ENCODE data around the gene GAS6.

The GAS6 gene

GRCh38 chr13:113884821-113885220 is 20.9 kb upstream of the GAS6 start:
- DNase-seq: no peak
- Histone ChIP-seq H3K27ac (no peak overlapping the region), H3K27me3 (replicated peaks) (no peaks in the 10 kb centered on the region), H3K36me3 (replicated peaks) (no peaks in the 10 kb centered on the region), H3K4me3 (ENCODE audit: low read depth, low read length) (no peak overlapping the region)
- in situ Hi-C loops (cut with HindIII; ENCODE audit: low pct_ligation_motif_present, low sequenced_read_pairs): no loop called here
- TF ChIP-seq CTCF (IDR thresholded peaks at IDR 0.05; ENCODE audit: low read depth, low read length, missing control alignments): no peak

GRCh38 chr13:113883921-113884804 is 20.3 kb upstream of the GAS6 start:
- Histone ChIP-seq H3K27me3 (replicated peaks) (no peaks in the 10 kb centered on the region), H3K27ac (no peak overlapping the region), H3K36me3 (replicated peaks) (no peaks in the 10 kb centered on the region), H3K4me3 (ENCODE audit: low read depth, low read length) (no peak overlapping the region)
- in situ Hi-C loops (cut with HindIII; ENCODE audit: low pct_ligation_motif_present, low sequenced_read_pairs): no loop called here
- no peak for DNase-seq
- TF ChIP-seq CTCF (IDR thresholded peaks at IDR 0.05; ENCODE audit: low read depth, low read length, missing control alignments): no peak

GRCh38 chr13:113883314-113883811 is 19.5 kb upstream of the GAS6 start:
- no peaks in the 10 kb centered on the region for H3K27me3 ChIP-seq (replicated peaks)
- H3K27ac ChIP-seq: no peak overlapping the region
- no peaks in the 10 kb centered on the region for H3K36me3 ChIP-seq (replicated peaks)
- TF ChIP-seq CTCF (IDR thresholded peaks at IDR 0.05; ENCODE audit: low read depth, low read length, missing control alignments): no peak
- no peak for DNase-seq
- H3K4me3 ChIP-seq (ENCODE audit: low read depth, low read length): no peak overlapping the region
- in situ Hi-C loops (cut with HindIII; ENCODE audit: low pct_ligation_motif_present, low sequenced_read_pairs): no loop called here

GRCh38 chr13:113882716-113883115 is 18.8 kb upstream of the GAS6 start:
- Histone ChIP-seq H3K27ac (no peak overlapping the region), H3K27me3 (replicated peaks) (no peaks in the 10 kb centered on the region), H3K36me3 (replicated peaks) (no peaks in the 10 kb centered on the region), H3K4me3 (ENCODE audit: low read depth, low read length) (no peak overlapping the region)
- in situ Hi-C loops (cut with HindIII; ENCODE audit: low pct_ligation_motif_present, low sequenced_read_pairs): no loop called here
- DNase-seq: no peak
- TF ChIP-seq CTCF (IDR thresholded peaks at IDR 0.05; ENCODE audit: low read depth, low read length, missing control alignments): no peak

- Histone ChIP-seq H3K4me3 (ENCODE audit: low read depth, low read length) (no peak overlapping the region), H3K27ac (no peak overlapping the region), H3K36me3 (replicated peaks) (no peaks in the 10 kb centered on the region), H3K27me3 (replicated peaks) (no peaks in the 10 kb centered on the region)
- in situ Hi-C loops (cut with HindIII; ENCODE audit: low pct_ligation_motif_present, low sequenced_read_pairs): no loop called here
- DNase-seq: no peak
- no peak for TF ChIP-seq CTCF (IDR thresholded peaks at IDR 0.05; ENCODE audit: low read depth, low read length, missing control alignments)
These were observed 18.4 kb upstream of the GAS6 start for GRCh38 chr13:113882267-113882630.

Measured in brain microvascular endothelial cell (primary cell).